IMR-90 (cell line): Measurements from ENCODE around the gene SLC2A13.

Source experiments
- FOS ChIP-seq: fragments of 150-350 bp; IDR thresholded peaks from 2 replicates; pipeline ENCODE4 v1.6.1; 2016; ENCODE audit warnings: low read depth, low read length
- POLR2A ChIP-seq: IDR thresholded peaks from 2 replicates; pipeline ENCODE4 v1.6.1; 2012; ENCODE audit warnings: mild to moderate bottlenecking, low read depth, low read length
- TF ChIP-seq, protein P1 (sequence below): conservative IDR thresholded peaks from 2 replicates; pipeline ENCODE4 v1.5.1; 2012; ENCODE audit warnings: mild to moderate bottlenecking, low read depth, low read length, improper control_type of control experiment

DNA sequence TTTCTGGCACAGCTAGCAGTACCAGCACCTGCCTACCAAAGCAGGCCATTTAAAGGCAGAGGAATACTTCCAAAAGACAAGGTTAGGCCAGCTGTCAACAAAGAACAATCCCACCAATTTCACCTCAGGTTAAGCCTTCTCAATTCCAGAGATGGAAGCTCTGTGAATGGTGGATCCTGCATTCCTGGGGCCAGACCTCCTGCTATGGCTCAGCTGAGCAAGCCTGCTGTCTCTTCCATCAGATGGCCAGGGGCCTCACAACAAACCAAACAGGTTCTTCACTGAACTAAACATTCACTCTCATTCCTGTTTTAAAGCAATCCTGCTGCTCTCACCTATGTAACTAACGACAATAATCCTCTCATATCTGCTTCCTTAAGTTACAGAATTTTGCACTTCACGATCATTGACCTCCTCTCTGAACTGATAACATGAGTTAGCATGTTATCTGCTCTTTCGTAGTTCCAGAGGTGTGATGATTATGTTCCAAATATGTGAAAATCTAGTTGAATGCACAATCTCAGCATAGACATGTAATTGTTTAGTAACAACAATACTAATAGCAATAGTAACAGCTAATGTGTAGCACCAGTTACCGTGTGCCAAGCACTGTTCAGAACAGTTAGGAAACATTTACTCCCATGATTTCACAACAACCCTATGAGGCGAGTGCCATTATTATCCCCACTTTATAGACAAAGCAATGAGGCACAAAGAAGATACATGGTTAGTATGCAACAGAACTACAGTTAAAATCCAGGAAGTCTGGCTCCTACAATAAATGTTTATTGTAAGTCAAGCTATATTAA lies 73.2 kb downstream of the SLC2A13 start:
- TF ChIP-seq, protein P1, sequence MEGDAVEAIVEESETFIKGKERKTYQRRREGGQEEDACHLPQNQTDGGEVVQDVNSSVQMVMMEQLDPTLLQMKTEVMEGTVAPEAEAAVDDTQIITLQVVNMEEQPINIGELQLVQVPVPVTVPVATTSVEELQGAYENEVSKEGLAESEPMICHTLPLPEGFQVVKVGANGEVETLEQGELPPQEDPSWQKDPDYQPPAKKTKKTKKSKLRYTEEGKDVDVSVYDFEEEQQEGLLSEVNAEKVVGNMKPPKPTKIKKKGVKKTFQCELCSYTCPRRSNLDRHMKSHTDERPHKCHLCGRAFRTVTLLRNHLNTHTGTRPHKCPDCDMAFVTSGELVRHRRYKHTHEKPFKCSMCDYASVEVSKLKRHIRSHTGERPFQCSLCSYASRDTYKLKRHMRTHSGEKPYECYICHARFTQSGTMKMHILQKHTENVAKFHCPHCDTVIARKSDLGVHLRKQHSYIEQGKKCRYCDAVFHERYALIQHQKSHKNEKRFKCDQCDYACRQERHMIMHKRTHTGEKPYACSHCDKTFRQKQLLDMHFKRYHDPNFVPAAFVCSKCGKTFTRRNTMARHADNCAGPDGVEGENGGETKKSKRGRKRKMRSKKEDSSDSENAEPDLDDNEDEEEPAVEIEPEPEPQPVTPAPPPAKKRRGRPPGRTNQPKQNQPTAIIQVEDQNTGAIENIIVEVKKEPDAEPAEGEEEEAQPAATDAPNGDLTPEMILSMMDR, result no peak
- no peak for TF ChIP-seq FOS
- TF ChIP-seq POLR2A, result no peak
